NCI-H345 (cell line): ENCODE results near the gene PLGRKT.
A peak's percentile ranks its signal among the peaks of the same experiment; 100 is the strongest.
"Not testable (repeated sequence)": the region's sequence is repeated elsewhere in the genome, so short reads cannot be mapped to it uniquely, and the experiment has no call there.

Experiments used
- DNase-seq: peaks from one replicate; lab custom pipeline; 2025; lab: John Stamatoyannopoulos, UW

The PLGRKT gene

DNA sequence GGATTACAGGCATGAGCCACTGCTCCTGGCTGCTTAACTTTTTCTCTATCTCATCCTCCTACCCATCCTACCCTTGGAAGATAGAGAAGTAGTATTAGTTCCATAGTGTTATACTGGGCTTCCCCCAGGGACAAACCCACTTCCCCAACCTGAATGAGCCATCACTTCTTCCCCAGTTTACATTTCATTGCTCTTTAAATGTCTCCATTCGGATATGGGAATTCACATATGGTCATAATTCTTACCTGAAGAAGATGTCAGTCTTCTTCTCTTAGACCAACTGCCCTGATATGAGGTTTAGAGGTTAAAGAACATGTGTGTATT, 14.5 kb upstream of the PLGRKT start:
- DNase-seq, result no peak

DNA sequence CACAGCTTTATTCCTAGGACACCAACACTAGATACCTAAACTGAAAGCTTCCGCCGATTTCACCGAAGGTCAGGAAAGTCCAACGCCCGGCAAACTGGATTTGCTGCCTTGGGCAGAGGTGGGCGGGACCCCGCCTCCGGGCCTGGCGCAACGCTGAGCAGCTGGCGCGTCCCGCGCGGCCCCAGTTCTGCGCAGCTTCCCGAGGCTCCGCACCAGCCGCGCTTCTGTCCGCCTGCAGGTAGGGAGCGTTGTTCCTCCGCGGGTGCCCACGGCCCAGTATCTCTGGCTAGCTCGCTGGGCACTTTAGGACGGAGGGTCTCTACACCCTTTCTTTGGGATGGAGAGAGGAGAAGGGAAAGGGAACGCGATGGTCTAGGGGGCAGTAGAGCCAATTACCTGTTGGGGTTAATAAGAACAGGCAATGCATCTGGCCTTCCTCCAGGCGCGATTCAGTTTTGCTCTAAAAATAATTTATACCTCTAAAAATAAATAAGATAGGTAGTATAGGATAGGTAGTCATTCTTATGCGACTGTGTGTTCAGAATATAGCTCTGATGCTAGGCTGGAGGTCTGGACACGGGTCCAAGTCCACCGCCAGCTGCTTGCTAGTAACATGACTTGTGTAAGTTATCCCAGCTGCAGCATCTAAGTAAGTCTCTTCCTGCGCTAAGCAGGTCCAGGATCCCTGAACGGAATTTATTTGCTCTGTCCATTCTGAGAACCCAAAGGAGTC, 12.8 kb upstream of the PLGRKT start, which contains the start of gene CD274:
CD274 (plus strand) TSS at position 184 of the 733 bp plus-strand sequence. CDS start 5,572 bp downstream, outside the sequence.
- peak; percentile 87 for DNase-seq

GRCh38 chr9:5449521-5450358, 12.0 kb upstream of the PLGRKT start:
- no peak for DNase-seq

GRCh38 chr9:5448461-5449435, 11.0 kb upstream of the PLGRKT start:
- no peak for DNase-seq

DNA sequence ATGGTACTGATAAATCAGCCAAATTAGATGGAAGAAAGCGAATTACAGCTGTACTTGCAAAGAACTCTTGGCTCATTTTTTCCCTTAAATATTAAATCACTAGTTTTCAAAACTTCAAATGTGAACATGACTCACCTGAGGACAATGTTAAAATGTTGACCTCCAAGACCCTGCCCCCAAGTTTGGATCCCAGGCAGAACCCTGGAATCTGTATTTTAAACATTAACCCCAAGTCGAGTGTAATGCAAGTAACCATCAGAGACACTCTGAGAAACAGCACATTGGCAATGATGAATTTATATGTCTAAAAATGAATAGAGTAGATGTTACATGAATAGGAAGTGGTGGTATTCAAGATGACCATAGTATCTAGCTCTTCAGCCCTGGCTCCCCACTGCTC, 10.3 kb upstream of the PLGRKT start:
- no peak for DNase-seq

- DNase-seq, result no peak
Measured at GRCh38 chr9:5447337-5447736, 9.6 kb upstream of the PLGRKT start.

DNA sequence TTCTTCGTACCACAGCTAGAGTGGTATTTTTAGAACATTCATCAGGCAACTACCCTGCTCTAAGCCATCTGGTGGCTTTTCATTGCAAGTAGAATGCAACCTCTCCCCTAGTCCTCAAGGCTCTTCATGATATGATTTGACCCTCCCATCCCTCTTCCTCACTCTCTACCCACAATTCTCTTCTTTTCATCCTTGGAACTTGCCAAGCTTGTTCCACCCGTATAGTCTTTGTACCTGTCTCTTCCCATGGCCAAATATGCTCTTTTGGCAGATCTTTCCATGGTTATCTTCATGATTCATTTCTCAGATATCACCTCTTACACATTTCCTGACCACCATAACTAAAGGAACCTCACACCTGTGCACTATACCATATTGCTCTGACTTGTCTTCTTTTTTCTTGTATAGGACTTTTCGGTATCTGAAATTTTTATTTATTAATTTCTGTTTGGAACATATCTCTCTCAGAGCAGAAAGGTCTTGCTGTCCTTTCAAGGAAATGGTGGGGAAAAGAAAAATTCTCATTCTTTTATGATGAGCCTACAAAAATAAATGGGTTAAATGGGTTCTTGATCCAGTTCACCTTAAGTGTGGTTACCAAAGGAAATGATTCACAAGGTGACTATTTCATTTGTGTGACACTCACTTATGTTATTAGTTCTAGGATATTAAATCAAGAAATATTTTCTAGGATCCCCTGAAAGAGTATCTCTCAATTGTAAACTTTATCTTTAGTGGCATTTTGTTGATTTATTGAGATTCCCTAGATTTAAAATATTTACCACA, 8.9 kb upstream of the PLGRKT start:
- DNase-seq, result no peak

DNA sequence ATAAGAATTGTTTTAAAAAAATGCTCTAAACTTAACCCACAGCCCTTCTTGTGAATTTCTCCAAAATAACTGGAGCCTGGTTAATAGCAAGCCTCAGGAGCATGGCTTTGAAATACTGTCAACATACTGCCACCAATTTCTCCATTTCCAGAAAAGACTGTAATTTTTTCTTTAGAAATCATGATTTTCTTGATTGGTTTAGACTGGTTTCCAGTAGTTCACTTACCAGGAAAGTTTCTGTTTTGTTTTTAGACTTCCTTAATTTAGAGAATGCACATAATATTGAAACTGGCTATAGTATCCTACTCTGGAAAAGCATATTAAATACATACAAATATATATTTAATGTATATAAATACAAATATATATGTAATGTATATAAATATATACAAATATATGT, 8.2 kb upstream of the PLGRKT start:
- DNase-seq, result no peak

DNA sequence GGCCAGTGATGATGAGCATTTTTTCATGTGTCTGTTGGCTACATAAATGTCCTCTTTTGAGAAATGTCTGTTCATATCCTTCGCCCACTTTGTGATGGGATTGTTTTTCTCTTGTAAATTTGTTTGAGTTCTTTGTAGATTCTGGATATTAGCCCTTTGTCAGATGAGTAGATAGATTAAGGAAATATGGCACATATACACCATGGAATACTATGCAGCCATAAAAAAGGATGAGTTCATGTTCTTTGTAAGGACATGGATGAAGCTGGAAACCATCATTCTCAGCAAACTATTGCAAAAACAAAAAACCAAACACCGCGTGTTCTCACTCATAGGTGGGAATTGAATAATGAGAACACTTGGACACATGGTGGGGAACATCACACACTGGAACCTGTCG, 7.4 kb upstream of the PLGRKT start:
- not testable (repeated sequence) for DNase-seq

GRCh38 chr9:5443850-5444249, 6.1 kb upstream of the PLGRKT start:
- no peak for DNase-seq

DNA sequence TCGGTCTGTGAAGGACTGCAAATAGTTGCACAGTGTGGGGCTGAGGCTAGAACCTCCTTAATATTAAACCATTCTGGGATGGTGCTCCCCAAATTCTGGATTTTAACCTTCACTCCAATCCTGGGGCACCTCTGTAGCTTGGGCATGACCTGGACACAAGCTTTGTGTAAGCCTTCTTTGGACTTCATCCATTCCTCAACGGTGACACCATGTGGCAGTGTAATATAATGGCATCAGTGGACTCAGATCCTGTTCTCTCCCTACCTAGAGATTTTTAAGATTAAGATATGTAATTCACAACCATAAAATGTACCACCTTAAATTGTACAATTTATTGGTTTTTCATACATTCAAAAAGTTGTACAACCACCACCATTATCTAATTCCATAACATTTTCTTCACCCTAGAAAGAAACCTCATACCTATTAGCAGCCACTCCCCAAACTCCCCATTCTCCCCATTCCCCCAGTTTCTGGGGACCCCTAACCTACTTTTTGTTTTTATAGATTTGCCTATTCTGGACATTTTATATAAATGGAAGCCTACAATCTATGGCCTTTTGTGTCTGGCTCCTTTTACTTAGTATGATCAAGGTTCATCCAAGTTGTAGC, 4.8 kb upstream of the PLGRKT start:
- DNase-seq, result peak; percentile 52

- DNase-seq, result no peak
Measured at GRCh38 chr9:5441043-5441442, 3.3 kb upstream of the PLGRKT start.

- no peak for DNase-seq
Measured at GRCh38 chr9:5440426-5440825, 2.7 kb upstream of the PLGRKT start.

GRCh38 chr9:5438301-5439162, 807 bp upstream of the PLGRKT start:
- DNase-seq, result no peak

- DNase-seq, result no peak
Measured at GRCh38 chr9:5436441-5436840, 1.3 kb downstream of the PLGRKT start.

DNA sequence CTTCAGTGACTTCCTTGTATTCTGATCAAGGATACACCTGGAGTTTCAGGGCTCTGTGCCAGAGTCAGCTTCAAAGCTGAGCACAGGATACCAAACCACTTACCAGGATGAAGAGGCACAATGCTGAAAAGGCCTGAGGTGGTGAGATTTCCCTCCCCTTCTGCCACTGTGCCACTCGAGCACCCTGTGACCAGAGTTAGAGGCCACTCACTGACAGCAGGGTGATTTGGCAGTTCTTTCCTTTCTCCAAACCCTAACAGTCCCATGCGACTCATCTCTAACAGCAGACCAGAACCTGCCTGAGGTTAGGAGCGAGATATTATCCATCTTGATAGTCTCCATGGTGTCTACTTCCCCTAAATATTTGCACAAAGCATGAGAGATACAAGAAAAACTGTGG, 1.8 kb downstream of the PLGRKT start:
- peak; percentile 19 for DNase-seq

DNA sequence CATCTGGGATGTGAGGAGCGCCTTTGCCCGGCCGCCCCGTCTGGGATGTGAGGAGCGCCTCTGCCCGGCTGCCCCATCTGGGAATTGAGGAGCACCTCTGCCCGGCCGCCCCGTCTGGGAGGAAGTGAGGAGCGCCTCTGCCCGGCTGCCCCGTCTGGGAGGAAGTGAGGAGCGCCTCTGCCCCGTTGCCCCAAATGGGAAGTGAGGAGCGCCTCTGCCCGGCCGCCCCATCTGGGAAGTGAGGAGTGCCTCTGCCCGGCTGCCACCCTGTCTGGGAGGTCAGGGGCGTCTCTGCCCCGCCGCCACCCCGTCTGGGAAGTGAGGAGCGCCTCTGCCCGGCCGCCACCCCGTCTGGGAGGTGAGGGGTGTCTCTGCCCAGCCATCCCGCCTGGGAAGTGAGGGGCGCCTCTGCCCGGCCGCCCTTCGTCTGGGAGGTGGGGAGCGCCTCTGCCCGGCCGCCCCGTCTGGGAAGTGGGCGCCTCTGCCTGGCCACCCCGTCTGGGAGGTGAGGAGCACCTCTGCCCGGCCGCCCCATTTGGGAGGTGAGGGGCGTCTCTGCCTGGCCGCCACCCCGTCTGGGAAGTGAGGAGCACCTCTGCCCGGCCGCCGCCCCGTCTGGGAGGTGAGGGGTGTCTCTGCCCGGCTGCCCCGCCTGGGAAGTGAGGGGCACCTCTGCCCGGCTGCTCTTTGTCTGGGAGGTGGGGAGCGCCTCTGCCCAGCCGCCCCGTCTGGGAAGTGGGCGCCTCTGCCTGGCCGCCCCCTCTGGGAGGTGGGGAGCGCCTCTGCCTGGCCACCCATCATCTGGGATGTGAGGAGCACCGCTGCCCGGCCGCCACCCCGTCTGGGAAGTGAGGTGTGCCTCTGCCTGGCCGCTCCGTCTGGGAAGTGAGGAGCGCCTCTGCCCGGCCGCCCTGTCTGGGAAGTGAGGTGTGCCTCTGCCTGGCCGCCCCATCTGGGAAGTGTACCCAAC, 3.6 kb downstream of the PLGRKT start:
- DNase-seq, result not testable (repeated sequence)

- not testable (repeated sequence) for DNase-seq
Measured at GRCh38 chr9:5433328-5433727, 4.4 kb downstream of the PLGRKT start.

DNA sequence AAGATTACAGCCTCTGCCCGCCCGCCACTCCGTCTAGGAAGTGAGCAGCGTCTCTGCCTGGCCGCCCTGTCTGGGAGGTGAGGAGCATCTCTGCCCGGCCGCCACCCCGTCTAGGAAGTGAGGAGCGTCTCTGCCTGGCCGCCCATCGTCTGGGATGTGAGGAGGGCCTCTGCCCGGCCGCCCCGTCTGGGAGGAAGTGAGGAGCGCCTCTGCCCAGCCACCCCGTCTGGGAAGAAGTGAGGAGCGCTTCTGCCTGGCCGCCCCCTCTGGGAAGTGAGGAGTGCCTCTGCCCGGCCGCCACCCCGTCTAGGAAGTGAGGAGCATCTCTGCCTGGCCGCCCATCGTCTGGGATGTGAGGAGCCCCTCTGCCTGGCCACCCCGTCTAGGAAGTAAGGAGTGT, 4.8 kb downstream of the PLGRKT start:
- DNase-seq, result not testable (repeated sequence)
